Right atrium auricular region (tissue), 2 donors: ENCODE measurements around the gene RNF17. TPM values are rescaled to one million over a fixed set of nuclear protein-coding genes. Genes with fewer than 3 reads are reported as not detected.
"Not testable (repeated sequence)": the region's sequence is repeated elsewhere in the genome, so short reads cannot be mapped to it uniquely, and the experiment has no call there.

Experiments
- DNase-seq: peaks from one replicate; pipeline ENCODE4 v3.0.0-alpha.2; 2019; ENCODE audit warnings: low spot score
- H3K27ac ChIP-seq, 2 donors: fragments of 200-600 bp; sonication (generic); 1 replicate in 1 of 2; 2 replicates in 1 of 2; pipeline ENCODE4 v1.5.1; 2016 to 2019
- H3K27me3 ChIP-seq, 2 donors: fragments of 200-600 bp; sonication (generic); one replicate each; pipeline versions ENCODE4 v1.5.1 to v1.6.0; 2017 to 2019
- H3K36me3 ChIP-seq: fragments of 200-600 bp; sonication (generic); one replicate; pipeline ENCODE4 v1.5.1; 2016
- H3K4me1 ChIP-seq, 2 donors: fragments of 200-600 bp; sonication (generic); one replicate each; pipeline versions ENCODE4 v1.5.1 to v1.6.0; 2017 to 2019
- H3K4me3 ChIP-seq, 2 donors: fragments of 200-600 bp; sonication (generic); 1 replicate in 1 of 2; 2 replicates in 1 of 2; pipeline ENCODE4 v1.5.1; 2017 to 2019; ENCODE audit warnings: mild to moderate bottlenecking in 1 of 2, moderate library complexity in 1 of 2
- H3K9me3 ChIP-seq, 2 donors: fragments of 200-600 bp; sonication (generic); one replicate each; pipeline ENCODE4 v1.5.1; 2019
- total RNA-seq, 2 donors: library from RNA; depleted of rRNA; stranded (reverse); fragments of >200 nt; gene quantifications; one replicate each; pipeline ENCODE4 v1.1.0, GENCODE V29; 2016
- TF ChIP-seq, protein P1 (sequence below), 2 donors: fragments of 200-600 bp; sonication (generic); IDR thresholded peaks; one replicate each; pipeline ENCODE4 v1.5.1; 2019; ENCODE audit warnings: antibody characterized with exemption in 2 of 2

The RNF17 gene
- total RNA-seq, 2 donors from 2014 or later, result not detected

DNA sequence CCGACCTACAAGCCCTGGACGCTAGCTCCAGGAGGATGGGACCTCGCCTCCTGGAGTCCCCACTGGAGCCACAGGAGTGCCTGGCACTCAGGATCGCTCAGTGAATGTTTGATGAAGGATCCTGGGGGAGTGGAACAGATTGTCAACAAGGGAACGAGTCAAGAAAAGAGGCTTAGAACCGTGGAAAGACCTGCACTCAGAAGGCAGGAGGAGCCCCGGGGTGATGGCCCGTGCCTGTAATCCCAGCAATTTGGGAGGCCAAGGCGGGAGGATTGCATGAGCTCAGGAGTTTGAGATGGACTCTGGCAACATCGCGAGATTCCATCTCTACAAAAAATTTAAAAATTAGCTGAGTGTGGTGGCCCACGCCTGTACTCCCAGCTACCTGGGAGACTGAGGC lies 44.8 kb upstream of the RNF17 start:
- TF ChIP-seq, protein P1, sequence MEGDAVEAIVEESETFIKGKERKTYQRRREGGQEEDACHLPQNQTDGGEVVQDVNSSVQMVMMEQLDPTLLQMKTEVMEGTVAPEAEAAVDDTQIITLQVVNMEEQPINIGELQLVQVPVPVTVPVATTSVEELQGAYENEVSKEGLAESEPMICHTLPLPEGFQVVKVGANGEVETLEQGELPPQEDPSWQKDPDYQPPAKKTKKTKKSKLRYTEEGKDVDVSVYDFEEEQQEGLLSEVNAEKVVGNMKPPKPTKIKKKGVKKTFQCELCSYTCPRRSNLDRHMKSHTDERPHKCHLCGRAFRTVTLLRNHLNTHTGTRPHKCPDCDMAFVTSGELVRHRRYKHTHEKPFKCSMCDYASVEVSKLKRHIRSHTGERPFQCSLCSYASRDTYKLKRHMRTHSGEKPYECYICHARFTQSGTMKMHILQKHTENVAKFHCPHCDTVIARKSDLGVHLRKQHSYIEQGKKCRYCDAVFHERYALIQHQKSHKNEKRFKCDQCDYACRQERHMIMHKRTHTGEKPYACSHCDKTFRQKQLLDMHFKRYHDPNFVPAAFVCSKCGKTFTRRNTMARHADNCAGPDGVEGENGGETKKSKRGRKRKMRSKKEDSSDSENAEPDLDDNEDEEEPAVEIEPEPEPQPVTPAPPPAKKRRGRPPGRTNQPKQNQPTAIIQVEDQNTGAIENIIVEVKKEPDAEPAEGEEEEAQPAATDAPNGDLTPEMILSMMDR (IDR thresholded peaks at IDR 0.05), result no peak
- H3K27ac ChIP-seq, result no peak overlapping the region

DNA sequence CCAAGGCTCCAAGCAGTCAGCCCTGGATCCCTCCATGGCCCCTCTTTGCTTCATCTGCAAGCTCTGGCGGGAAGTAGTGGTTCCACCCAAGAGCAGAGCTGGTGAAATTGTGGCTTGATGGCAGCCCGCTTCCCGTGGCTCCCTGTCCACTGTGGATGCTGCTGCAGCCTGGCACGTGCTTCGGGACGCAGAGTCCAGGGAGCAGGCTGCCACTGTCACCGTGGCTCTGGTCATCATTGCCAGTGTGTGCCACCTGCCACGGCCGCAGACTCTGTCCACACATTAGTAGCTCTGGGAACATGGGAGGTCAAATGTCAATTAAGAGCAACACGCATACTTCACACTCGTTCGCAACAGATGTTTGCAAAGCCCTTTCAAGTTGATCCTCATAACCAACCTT lies 40.8 kb upstream of the RNF17 start:
- no peaks in the 10 kb centered on the region for H3K27me3 ChIP-seq
- H3K36me3 ChIP-seq, result no peaks in the 10 kb centered on the region
- no peak overlapping the region for H3K27ac ChIP-seq
- TF ChIP-seq, protein P1 (IDR thresholded peaks at IDR 0.05), result no peak
- H3K4me1 ChIP-seq, result no peaks in the 10 kb centered on the region
- H3K4me3 ChIP-seq, result no peak overlapping the region
- DNase-seq, result no peak
- H3K9me3 ChIP-seq, result no peaks in the 10 kb centered on the region

More for the DNA sequence above, 44.8 kb upstream of the RNF17 start:
- Histone ChIP-seq H3K4me1 (no peaks in the 10 kb centered on the region), H3K27me3 (no peaks in the 10 kb centered on the region), H3K9me3 (no peaks in the 10 kb centered on the region), H3K4me3 (no peak overlapping the region), H3K36me3 (no peaks in the 10 kb centered on the region)
- no peak for DNase-seq

DNA sequence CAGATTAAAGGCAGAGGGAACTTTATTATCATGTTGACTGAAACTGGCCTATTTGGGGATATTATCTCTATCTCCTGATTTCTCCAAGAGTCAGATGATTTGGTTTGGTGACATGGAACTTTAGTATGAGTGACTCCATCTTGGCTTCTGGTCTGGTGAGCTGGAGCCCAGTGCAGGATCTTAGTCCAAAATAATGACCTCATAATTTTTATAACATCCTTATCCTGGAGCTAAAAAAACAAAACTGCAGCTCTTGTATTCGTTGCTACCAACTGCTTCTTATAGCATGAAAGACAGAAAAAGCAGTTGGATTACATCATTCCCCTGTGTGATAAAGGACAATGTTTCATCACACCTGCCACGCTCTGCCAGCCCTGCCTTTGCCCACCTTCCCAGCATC lies 39.3 kb upstream of the RNF17 start:
- TF ChIP-seq, protein P1 (IDR thresholded peaks at IDR 0.05), result no peak
- Histone ChIP-seq H3K4me3 (no peak overlapping the region), H3K4me1 (no peaks in the 10 kb centered on the region), H3K36me3 (no peaks in the 10 kb centered on the region), H3K27ac (no peak overlapping the region), H3K27me3 (no peaks in the 10 kb centered on the region), H3K9me3 (no peaks in the 10 kb centered on the region)
- no peak for DNase-seq

GRCh38 chr13:24725379-24725778 lies 38.6 kb upstream of the RNF17 start:
- Histone ChIP-seq H3K27ac (no peak overlapping the region), H3K27me3 (no peaks in the 10 kb centered on the region), H3K4me1 (no peaks in the 10 kb centered on the region), H3K9me3 (no peaks in the 10 kb centered on the region), H3K36me3 (no peaks in the 10 kb centered on the region), H3K4me3 (no peak overlapping the region)
- TF ChIP-seq, protein P1 (IDR thresholded peaks at IDR 0.05), result no peak
- no peak for DNase-seq

DNA sequence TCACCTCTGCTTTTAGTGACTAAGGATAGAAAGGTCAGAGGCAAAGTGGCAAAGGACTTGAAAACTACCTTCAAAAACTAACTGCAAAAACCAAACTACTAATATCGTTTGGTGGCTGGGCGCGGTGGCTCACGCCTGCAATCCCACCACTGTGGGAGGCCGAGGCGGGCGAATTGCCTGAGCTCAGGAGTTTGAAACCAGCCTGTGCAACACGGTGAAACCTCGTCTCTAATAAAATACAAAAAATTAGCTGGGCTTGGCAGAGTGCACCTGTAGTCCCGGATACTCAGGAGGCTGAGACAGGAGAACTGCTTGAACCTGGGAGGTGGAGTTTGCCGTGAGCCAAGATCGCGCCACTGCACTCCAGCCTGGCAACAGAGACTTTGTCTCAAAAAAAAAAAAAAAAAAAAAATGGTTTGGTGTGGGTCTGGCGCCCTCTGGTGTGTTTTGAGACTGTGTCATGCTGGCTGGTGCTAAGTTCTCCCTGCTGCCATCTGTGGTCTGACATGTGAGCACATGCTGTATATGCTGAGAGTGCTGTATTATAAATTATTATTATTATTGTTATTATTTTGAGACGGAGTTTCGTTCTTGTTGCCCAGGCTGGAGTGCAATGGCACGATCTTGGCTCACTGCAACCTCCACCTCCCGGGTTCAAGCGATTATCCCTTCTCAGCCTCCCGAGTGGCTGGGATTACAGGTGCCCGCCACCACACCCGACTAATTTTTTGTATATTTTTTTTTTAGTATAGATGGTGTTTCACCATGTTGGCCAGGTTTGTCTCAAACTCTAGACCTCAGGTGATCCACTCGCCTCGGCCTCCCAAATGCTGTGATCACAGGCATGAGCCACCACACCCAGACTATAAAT lies 36.0 kb upstream of the RNF17 start:
- DNase-seq, result peak; percentile 62
- TF ChIP-seq, protein P1 (IDR thresholded peaks at IDR 0.05), result peak; percentile 56 to 77

DNA sequence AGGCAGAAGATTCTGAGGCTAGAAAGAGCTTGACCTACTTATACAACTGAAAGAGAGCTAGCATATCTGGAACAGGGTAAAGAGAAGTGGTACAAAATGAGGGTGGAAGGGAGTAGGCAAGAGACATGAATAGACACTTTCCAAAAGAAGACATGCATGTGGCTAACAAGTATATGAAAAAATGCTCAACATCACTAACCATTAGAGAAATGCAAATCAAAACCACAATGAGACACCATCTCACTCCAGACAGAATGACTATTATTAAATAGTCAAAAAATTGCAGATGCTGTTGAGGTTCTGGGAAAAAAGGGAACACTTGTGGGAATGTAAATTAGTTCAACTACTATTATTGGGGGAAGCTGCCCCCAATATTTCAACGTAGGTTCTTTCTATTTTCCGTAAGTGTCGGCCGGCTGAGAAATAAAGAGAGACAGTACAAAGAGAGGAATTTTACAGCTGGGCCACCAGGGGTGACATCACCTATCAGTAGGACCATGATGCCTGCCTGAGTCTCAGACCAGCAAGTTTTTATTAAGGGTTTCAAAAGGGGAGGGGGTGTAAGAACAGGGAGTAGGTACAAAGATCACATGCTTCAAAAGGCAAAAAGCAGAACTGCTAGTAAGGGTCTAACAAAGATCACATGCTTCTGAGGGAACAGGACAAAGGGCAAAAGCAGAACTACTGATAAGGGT lies 32.9 kb upstream of the RNF17 start:
- not testable (repeated sequence) for H3K4me3 ChIP-seq, H3K9me3 ChIP-seq, DNase-seq, H3K36me3 ChIP-seq, H3K27me3 ChIP-seq, H3K4me1 ChIP-seq, H3K27ac ChIP-seq

More for the DNA sequence above, 36.0 kb upstream of the RNF17 start:
- Histone ChIP-seq H3K9me3 (peaks cover 0 to 5% of the 10 kb centered on the region in 2 donors), H3K36me3 (no peaks in the 10 kb centered on the region), H3K27me3 (no peaks in the 10 kb centered on the region), H3K27ac (no peak overlapping the region), H3K4me1 (no peaks in the 10 kb centered on the region), H3K4me3 (no peak overlapping the region)
